HUDEP-2 (cell line): Measurements from ENCODE around the gene TRIM48.
"Not testable (repeated sequence)": the region's sequence is repeated elsewhere in the genome, so short reads cannot be mapped to it uniquely, and the experiment has no call there.

Experiments
- DNase-seq, 76 experiments: peaks; one replicate each; lab custom pipeline; 2025; ENCODE audit not compliant: unreplicated experiment in 76 of 76; lab: John Stamatoyannopoulos, UW

The TRIM48 gene

GRCh38 chr11:55261855-55262254 is at the start of gene TRIM48:
Gene TRIM48 (plus strand): TSS chr11:55262155. CDS start chr11:55262268, 113 bp downstream.
- not testable (repeated sequence) for DNase-seq

- DNase-seq = not testable (repeated sequence)
These were observed 23.6 kb upstream of the TRIM48 start for GRCh38 chr11:55238316-55238715.

- no peak for DNase-seq
These were observed 1.1 kb downstream of the TRIM48 start for GRCh38 chr11:55263081-55263480.
